Astrocyte of the cerebellum (primary cell): Measurements from ENCODE around the gene PLPP3.
A peak's percentile ranks its signal among the peaks of the same experiment; 100 is the strongest.

Experiments
- DNase-seq: peaks from one replicate; pipeline ENCODE4 v3.0.0-alpha.2; 2011; ENCODE audit warnings: low read depth
- H3K4me3 ChIP-seq: 2 replicates; pipeline ENCODE4 v1.5.1; 2011; ENCODE audit warnings: mild to moderate bottlenecking, low read depth, low read length, moderate library complexity
- in situ Hi-C: cut with HindIII; loops from 2 replicates; pipeline ENCODE4 v1.10.0; 2017; ENCODE audit warnings: low sequenced_read_pairs
- TF ChIP-seq, protein P1 (sequence below): IDR thresholded peaks from 2 replicates; pipeline ENCODE4 v1.5.1; 2012; ENCODE audit warnings: low read length, low read depth, moderate library complexity, mild to moderate bottlenecking; ENCODE audit errors: missing control alignments

PLPP3 gene

DNA sequence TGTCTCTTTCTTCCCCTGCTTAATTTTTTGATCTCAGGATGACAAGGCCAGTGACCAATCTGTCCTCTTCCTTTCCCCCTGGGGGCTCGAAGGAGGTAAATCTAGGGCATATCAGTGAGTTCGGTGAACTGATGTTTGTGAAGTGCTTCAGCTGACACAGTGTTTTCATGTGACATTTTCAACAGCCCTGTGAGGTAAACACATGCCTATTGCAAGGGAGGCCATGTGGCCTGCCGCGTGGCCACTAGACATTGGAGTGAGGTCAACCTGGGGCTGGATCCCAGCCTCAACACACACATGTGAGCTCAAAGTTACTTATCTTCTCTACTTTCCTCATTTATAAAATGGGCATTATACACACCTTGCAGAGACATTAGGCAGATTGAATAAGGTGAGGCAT lies 126.3 kb downstream of the PLPP3 start:
- in situ Hi-C loops, result no loop called here

DNA sequence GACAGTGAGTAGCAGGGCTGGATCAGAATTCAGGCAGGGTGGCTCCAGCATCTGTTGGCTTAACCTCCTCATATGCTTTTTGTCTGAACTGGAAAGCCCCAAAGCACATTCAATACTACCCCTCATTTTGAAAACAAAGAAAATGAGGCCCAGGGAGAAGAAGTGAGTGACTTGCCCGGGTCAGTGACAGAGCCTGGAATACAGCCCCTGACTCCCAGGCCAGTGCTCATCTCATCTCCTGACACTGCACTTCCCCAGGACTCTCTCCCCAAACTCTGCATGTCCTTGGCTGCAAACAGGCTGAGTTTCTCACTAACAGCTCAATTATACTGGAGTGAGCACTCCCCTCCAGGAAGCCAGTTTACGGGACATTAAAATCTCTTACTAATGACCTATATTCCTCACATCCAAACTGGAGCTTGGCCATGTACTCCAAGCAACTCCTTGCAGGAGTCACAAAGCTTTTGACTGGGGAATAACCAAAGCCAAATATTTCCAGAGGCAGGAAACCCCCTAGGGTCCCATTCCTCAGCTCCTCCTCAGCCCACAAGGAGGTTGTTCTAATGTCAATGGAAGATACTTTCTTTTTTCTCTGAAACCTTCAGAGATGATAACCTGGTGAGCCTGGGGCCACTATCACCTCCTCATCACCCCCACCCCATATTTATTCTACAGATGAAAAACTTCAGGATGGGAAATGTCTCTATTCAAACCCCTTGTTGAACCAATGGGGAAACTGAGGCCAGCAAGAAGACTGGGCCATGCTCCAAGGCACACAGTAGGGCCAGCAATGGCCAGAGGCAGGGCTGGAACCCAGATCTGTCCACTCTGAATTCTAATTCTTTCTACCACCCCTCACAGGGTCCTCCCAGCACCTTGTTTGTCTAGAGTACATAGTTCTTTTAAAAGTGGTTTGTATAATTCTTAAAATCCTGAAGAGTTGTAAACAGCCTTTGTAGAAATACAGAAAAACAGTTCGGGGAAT lies 127.0 kb downstream of the PLPP3 start:
- in situ Hi-C loops, result no loop called here
- TF ChIP-seq, protein P1, sequence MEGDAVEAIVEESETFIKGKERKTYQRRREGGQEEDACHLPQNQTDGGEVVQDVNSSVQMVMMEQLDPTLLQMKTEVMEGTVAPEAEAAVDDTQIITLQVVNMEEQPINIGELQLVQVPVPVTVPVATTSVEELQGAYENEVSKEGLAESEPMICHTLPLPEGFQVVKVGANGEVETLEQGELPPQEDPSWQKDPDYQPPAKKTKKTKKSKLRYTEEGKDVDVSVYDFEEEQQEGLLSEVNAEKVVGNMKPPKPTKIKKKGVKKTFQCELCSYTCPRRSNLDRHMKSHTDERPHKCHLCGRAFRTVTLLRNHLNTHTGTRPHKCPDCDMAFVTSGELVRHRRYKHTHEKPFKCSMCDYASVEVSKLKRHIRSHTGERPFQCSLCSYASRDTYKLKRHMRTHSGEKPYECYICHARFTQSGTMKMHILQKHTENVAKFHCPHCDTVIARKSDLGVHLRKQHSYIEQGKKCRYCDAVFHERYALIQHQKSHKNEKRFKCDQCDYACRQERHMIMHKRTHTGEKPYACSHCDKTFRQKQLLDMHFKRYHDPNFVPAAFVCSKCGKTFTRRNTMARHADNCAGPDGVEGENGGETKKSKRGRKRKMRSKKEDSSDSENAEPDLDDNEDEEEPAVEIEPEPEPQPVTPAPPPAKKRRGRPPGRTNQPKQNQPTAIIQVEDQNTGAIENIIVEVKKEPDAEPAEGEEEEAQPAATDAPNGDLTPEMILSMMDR, result no peak
- DNase-seq, result peak; percentile 50
- no peak overlapping the region for H3K4me3 ChIP-seq

More for the DNA sequence above, 126.3 kb downstream of the PLPP3 start:
- TF ChIP-seq, protein P1, result no peak
- H3K4me3 ChIP-seq, result no peak overlapping the region
- no peak for DNase-seq

DNA sequence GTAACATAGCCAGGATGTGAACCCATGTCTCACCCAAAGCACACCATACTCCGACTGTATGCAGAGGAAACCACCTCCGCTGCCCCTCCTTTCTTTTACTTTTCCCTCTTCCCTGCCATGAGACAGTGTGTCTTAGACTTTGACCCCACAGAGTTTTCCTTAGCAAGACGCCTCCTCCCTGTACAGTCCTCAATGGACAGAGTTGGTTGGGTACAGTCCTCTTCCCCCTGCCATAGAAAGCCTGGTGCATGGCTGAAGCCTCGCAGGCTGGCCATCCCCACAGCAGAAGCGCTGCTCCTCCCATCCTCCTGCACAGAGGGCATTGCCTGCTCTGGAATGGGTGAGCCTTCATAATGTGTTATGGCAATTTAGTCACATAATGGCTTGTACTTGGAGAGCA lies 127.9 kb downstream of the PLPP3 start:
- TF ChIP-seq, protein P1, result no peak
- no peak overlapping the region for H3K4me3 ChIP-seq
- in situ Hi-C loops, result no loop called here
- DNase-seq, result no peak

DNA sequence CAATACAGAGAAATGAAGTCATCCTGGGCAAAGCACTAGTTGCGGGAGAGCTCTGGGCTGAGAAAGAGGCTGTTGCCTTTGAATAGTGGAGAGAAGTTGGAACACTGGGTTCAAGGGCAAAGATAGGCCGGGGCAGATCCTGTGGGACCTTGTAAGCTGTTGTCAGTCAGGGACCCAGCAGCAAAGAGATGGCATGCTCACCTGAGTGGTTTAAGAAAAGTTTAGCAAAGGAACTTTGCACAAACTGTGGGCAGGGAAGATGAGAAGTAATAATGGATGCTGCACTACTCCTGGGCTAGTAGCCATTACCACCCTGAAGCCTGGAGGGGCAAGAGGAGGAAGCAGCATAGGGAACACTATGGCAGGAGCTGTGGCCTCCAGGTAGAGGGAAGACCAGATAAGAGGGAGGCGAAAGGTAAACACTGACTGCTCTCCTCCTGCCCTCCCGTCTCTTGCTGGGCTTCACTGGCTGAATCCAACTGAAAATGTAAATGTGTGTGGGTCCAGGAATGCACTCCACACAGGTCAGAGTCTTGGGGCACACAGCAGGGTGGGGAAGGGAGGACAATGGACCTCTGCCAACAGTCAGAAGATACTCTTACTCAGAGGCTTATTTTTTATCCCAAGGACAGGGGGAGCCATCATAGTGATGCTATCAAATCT lies 129.2 kb downstream of the PLPP3 start:
- no peak for DNase-seq
- in situ Hi-C loops, result no loop called here
- TF ChIP-seq, protein P1, result no peak
- H3K4me3 ChIP-seq, result no peak overlapping the region

DNA sequence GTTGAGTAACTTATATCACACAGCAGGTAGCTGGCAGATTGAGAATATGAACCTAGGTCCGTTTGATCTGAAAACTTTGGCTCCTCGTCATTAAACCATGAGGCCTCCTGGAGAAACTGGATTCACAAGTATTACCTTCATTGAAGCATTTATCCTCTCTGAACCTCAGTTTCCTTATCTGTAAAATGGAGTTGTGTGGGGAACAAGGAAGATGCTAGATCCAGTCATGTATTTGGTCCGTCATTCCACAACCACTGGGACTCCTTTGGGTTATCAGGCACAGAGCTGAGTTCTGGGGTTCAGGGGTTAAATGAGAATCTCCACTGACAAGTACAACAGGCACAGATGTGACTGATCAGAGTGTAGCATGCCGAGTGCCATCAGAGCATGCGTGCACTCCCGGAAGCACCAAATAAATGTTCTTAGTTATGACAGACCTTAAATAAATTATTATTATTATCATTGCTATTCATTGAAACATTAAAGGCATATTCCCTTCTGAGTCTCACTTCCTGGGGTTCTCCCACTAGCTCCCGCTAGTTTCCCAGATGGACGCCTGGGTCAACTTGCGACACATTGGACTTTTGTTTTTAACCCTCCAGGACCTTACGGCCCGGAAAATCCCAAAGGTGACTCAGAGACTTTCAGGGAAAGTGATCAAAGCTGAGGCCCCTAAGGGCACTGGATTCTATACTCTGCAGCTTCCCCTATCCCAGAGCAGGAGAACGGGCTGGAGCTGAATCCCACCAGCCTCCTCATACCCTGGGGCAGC lies 130.6 kb downstream of the PLPP3 start:
- DNase-seq, result no peak
- TF ChIP-seq, protein P1, result no peak
- no peak overlapping the region for H3K4me3 ChIP-seq
- in situ Hi-C loops, result no loop called here

DNA sequence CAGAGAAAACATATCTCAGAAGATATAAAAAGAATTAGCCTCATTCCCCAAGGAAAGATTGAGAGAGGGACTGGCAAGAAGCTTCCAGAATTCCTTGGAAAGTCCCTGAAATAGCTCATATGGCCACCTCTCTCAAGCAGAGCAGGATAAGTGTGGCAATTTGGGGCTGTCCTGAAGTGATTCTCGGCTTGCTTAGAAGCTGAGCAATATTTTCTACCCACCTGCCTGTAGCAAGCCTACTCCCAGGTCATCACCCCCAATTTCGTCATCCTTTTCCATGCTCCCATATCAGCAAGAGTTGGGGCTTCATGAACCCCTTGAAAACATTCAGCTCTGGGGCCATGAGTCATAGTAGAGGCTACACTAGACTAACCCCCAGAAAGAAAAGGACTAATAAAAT lies 131.5 kb downstream of the PLPP3 start:
- DNase-seq, result no peak
- in situ Hi-C loops, result no loop called here
- TF ChIP-seq, protein P1, result no peak
- H3K4me3 ChIP-seq, result no peak overlapping the region
